Activated T-cell treated with anti-CD3 and anti-CD28 coated beads for 48 hours (primary cell): ENCODE data around the gene COL1A2.

Source experiments
- DNase-seq: peaks from one replicate; pipeline ENCODE4 v3.0.0-alpha.2; 2020; ENCODE audit warnings: low read depth

COL1A2 gene

DNA sequence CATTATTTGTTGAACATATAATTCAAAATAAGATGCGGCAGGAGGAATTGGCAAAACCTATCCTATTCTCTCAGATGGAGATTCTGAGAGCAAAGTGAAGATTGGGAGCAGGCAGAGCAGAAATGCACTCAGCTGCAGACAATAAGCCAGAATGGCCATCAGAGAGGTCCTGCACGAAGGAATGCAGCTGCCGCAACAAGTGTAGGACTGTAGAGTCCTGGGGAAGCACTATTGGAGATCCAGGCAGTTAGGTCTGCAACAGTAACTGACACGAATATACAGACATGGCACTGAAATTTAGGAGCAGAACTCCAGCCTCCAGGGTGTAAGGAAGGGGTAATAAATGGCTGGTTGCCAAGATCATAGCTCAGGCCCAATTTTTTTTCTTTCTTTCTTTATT lies 10.4 kb upstream of the COL1A2 start:
- no peak for DNase-seq

- DNase-seq: no peak
Observed at GRCh38 chr7:94386416-94386815, 8.3 kb upstream of the COL1A2 start.

DNA sequence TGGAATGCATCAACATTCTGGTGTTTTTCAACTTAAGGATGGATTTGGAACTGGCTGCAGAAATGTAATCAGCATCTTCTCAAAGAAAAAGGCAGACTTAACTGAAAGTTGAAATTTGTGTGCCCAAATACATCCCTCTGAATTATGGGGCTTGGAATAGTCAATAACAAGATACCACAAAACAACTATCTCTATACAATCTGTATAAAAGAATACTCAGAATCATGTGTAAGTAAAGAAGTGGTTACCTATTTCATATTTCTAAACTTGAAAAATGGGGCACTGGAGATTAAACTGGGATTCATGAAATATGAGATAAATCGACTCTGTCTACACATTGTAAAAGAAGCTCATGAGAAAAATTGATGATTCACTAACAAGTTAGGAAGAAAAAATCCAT lies 6.2 kb upstream of the COL1A2 start:
- DNase-seq: no peak

GRCh38 chr7:94389381-94389780 lies 5.3 kb upstream of the COL1A2 start:
- no peak for DNase-seq

- DNase-seq: no peak
Observed at GRCh38 chr7:94391726-94392392, 2.8 kb upstream of the COL1A2 start.

GRCh38 chr7:94392393-94392786 lies 2.3 kb upstream of the COL1A2 start:
- no peak for DNase-seq

DNA sequence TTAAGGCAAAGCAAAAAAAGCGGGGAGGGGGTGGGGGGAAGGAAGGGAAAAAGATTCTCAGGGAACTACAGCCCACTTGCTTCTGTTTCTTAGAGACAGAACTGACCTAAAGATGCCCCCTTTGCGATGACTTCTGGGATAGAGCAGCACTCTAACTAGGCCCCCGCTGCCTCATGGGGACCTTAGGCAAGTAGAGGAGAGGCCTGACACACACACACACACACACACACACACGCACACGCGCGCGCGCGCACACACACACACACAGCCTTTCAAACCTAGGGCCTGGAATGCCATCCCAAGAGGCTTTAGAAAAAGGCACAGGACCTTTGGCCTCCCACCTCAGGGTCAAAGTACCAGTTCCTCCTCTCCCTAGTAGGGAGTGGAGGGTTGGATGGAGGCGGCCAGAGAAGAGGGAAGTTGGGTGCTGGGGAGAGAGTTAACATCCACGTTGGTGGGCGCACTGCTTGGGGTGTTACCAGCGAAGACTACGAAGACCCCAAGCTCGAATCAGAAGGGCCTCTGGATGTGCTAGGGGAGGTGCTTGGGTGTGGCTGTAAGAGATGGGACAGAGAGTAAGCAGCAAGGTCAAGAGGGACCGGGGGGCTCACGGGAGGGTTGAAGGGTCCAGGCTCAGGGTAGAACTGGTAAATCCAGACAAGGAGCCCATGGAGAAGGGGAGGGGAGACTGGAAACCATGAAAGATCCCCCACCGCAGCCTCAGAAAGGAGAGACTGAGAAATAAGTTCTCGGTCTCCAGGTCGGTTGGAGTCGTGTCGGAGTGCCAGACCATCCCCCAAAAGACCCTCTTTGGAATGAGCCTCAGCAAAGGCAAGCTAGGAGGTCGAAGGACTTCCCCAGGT lies 1.2 kb upstream of the COL1A2 start:
- no peak for DNase-seq

DNA sequence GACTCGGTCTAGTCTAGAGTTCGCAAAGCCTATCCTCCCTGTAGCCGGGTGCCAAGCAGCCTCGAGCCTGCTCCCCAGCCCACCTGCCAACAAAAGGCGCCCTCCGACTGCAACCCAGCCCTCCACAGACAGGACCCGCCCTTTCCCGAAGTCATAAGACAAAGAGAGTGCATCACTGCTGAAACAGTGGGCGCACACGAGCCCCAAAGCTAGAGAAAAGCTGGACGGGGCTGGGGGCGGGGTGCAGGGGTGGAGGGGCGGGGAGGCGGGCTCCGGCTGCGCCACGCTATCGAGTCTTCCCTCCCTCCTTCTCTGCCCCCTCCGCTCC lies 622 bp upstream of the COL1A2 start:
- DNase-seq: no peak

GRCh38 chr7:94395141-94396036 lies 694 bp downstream of the COL1A2 start:
- no peak for DNase-seq

GRCh38 chr7:94396037-94396431 lies 1.3 kb downstream of the COL1A2 start:
- no peak for DNase-seq

GRCh38 chr7:94396596-94396995 lies 1.9 kb downstream of the COL1A2 start:
- DNase-seq: no peak

- DNase-seq: no peak
Observed at GRCh38 chr7:94397722-94398121, 3.0 kb downstream of the COL1A2 start.

- no peak for DNase-seq
Observed at GRCh38 chr7:94398841-94399240, 4.1 kb downstream of the COL1A2 start.

DNA sequence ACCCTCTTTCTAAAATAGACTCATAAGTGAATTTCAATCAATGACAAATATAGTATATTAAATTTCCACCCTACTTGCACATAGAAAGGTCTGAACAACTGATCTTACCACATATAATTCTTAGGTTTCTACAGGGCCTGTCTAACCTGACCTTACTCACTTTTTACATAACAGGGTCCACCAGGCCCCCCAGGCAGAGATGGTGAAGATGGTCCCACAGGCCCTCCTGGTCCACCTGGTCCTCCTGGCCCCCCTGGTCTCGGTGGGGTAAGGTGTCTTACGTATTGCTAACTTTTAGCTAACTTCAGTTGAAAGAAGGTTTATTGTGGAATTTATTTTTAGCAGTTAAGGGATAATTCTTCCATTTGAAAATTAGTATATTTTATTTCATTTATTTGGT lies 5.3 kb downstream of the COL1A2 start:
- DNase-seq: no peak

GRCh38 chr7:94400643-94401427 lies 6.1 kb downstream of the COL1A2 start:
- no peak for DNase-seq

GRCh38 chr7:94401428-94401814 lies 6.7 kb downstream of the COL1A2 start:
- DNase-seq: no peak

GRCh38 chr7:94403546-94403945 lies 8.9 kb downstream of the COL1A2 start:
- DNase-seq: no peak

DNA sequence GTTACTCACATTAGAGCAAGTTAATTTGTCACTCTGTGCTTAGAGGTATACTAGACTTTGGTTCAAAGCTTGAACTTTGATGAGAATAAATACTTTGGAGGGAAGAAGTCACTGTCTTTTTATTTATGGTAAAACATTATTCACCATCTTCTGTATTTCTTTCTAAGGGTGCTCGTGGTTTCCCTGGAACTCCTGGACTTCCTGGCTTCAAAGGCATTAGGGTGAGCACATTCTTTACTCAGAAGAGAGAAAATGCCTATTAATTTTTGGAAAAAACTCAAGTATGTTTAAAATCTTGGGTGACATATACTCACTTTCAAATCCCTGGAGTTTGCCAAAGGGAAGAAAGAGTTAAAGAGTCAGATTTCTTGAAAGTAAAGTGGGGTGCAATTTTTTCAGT lies 10.8 kb downstream of the COL1A2 start:
- DNase-seq: no peak

- DNase-seq: no peak
Observed at GRCh38 chr7:94406696-94407095, 12.0 kb downstream of the COL1A2 start.

GRCh38 chr7:94409200-94409948 lies 14.7 kb downstream of the COL1A2 start:
- DNase-seq: no peak
